ENCODE measurements around the gene KLF1.
"Not testable (repeated sequence)": the region's sequence is repeated elsewhere in the genome, so short reads cannot be mapped to it uniquely, and the experiment has no call there.

KLF1 gene

DNA sequence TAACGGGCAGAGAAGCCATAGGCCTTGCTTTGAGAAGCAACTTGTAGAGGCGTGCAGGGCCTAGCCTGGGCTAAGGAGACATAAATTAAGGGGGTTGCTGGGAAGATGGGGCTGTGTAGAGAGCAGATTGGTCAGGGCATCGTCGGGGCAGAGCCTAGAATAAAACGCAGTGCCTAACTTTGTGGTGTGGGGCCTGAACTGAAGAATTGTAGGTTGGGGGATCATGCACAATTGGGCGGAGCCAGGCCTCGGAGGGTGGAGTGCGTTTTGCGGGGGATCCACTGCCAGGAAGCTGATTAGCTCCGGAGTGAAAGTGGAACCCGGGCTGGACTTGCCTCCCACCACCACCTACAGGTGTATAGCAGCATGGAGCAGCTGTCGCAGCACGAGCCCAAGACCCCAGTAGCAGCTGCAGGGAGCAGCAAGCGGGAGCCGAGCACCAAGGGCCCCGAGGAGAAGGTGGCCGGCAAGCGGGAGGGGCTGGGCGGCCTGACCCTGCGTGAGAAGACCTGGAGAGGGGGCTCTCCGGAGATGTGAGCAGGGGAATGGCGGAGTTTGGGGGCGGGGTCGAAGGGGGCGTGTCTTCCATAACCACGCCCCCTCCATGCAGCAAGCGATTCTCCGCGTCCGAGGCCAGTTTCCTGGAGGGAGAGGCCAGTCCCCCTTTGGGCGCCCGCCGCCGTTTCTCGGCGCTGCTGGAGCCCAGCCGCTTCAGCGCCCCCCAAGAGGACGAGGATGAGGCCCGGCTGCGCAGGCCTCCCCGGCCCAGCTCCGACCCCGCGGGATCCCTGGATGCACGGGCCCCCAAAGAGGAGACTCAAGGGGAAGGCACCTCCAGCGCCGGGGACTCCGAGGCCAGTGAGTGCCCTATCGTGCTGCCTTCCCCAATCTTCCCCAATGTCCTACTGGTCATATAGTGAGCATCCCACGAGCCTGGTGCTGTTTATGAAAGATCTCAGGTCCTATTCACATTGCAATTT, 19.6 kb downstream of the KLF1 start:
- peak; percentile 55 for DNase-seq (ENCODE audit: low read depth)

DNA sequence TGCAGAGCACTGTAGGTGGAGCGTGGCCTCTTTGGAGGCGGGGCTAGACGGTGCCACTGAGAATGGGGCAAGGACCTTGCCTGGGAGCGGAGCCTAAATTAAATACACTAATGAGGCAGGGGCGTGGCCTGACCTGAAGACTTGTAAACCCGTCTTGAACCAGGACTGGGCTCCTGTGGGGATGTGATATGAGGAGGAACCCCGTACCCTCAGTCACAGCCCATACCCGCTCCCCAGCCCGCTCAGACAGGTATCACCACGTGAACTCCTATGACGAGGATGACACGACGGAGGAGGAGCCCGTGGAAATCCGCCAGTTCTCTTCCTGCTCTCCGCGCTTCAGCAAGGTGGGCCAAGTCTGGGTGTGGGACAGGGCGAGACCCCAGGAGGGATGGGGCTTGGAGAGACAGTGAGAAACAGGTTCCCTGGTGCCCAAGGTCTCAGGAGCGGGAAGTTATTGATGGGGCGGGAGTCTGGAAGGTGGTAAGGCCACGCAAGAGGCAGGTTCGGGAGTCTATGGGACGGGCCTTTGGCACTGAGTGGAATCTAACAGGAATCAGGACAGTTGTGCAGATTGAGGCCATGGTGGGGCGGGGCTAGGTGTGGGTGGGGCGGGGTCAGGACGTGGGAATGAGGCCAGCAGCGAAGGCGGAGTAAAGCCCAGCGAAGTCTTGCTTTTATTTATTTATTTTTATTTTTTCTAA, 20.4 kb downstream of the KLF1 start:
- no peak for DNase-seq (ENCODE audit: low read depth)

DNA sequence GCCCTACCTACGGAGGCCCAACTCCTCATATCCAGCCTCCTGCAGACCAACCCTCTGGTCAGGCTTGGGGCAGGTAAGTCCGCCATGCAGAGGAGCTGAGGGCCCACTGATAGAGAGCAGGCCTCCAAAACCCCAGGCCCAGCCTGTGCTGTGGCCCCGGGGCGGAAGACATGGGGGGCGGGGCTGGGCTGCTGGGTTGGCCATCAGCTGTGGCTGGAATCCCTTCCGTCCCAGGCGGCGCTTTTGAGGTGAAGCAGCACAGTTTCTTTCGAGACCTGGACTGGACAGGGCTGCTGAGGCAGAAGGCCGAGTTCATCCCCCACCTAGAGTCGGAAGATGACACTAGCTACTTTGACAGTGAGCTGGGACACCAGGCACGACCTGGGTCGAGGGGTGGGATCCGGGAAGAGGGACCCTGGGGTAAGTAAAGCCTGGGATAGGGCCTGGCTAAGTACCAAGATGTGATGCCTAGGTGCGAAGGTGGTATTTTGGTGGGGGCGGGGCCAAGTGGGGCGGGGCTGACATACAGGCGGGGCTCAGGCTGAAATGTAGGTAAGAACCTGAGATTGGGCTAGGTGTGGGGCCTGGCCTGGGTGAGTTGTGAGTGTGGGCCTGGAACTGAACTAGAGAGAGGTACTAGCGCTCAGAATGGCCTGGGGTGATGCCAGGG, 21.1 kb downstream of the KLF1 start:
- no peak for DNase-seq (ENCODE audit: low read depth)

DNA sequence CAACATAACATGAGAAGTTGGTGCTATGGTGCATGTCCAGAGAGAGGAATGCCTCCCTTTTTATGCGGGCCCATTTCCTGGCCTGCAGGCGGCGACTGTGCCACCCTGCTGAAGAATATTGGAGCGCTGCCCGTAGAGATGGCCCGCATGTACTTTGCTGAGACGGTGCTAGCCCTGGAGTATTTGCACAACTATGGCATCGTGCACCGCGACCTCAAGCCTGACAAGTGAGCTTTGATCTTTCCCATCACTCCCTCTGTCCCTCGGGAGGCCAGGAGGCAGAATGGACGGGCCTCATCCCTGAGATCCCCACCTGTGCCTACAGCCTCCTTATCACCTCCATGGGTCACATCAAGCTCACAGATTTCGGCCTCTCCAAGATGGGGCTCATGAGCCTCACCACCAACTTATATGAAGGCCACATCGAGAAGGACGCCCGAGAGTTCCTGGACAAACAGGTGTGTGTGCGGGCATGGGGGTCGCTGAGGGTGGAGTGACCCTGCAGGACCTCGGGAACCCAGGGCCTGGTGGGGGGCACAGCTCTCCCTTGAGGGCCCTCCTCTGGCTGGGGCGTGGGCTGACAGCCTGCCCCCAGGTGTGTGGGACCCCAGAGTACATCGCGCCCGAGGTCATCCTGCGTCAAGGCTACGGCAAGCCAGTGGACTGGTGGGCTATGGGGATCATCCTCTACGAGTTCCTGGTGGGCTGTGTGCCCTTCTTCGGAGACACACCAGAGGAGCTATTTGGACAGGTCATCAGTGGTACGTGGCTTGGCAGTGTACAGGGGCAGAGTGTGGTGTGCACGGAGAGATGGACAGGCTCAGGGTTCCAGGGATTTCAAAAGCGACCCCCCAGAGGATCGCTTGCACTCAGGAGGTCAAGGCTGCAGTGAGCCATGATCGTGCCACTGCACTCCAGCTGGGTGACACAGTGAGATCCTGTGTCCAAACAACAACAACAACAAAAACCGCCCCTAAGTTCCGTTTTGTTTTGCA, 22.0 kb downstream of the KLF1 start:
- DNase-seq (ENCODE audit: low read depth), result no peak

DNA sequence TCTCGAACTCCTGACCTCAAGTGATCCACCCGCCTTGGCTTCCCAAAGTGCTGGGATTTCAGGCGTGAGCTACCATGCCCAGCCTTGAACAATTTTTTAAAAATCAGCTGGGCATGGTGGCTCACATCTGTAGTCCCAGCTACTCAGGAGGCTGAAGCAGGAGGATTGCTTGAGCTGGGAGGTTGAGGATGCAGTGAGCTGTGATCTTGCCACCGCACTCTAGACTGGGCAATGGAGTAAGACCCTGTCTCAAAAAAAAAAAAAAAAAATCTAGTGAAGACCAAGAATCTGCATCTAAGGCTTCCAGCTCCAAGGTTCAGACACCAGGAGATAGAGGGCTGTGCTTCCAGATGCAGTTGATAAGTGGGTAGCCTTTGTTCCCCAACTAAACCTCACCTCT, 22.9 kb downstream of the KLF1 start:
- DNase-seq (ENCODE audit: low read depth), result no peak

DNA sequence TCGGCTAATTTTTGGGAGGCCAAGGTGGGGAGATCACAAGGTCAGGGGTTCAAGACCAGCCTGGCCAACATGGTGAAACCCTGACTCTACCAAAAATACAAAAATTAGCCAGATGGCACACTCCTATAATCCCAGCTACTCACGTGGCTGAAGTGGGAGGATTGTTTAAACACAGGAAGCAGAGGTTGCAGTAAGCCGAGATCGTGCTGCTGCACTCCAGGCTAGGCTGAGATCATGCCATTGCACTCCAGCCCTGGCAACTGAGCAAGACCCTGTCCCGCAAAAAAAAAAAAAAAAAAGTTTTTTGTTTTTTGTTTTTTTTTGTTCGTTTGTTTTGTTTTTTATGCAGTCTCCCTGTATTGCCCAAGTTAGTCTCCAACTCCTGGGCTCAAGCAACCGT, 27.5 kb downstream of the KLF1 start:
- DNase-seq (ENCODE audit: low read depth), result no peak

DNA sequence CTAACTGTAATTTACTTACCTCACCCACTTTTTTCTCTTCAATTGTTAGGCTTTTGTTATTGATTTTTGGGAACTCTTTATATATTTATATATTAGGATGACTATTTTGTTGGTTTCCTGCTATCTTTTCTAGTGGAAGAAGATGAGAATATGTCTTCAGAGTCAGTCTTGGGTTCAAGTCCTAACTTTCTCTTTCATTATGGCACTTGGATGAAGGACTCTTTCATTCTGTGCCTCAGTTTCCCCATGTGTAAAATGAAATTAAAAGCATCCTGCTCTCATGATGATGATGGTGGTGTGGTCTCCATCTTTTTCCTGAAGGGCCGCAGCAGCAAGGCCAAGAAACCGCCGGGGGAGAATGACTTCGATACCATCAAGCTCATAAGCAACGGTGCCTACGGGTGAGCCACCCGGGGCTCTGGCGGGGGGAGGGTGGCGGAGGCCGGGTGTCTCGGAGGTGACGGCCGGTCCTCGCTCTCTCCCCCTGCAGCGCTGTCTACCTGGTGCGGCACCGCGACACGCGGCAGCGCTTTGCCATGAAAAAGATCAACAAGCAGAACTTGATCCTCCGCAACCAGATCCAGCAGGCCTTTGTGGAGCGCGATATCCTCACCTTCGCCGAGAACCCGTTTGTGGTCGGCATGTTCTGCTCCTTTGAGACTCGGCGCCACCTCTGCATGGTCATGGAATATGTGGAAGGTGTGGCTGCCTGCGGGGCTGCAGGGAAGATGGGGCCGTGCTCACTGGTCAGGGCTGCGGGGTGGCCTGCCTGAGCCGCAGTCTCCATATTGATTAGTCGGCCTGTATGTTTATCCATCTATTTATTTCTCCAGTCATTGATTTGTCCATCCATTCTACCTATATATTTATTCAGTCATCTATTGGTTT, 28.7 kb downstream of the KLF1 start:
- no peak for DNase-seq (ENCODE audit: low read depth)

DNA sequence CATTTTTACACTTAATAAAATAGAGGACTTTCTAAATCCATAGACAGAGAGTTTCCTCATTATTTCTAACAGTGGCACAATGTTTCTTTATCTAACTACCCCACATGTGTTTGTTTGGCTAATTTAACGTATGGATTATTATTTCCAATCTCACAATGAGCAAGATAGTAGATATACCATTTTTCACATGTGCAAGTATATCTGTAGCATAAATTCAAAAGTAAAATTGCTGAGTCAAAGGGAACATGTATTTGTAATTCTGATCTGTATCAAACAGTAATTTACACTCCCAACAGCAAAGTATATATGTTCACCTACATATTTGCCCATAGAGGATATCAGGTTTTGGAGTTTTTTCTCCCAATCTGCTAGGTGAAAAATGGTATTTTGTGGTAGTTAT, 30.3 kb downstream of the KLF1 start:
- DNase-seq (ENCODE audit: low read depth), result no peak

DNA sequence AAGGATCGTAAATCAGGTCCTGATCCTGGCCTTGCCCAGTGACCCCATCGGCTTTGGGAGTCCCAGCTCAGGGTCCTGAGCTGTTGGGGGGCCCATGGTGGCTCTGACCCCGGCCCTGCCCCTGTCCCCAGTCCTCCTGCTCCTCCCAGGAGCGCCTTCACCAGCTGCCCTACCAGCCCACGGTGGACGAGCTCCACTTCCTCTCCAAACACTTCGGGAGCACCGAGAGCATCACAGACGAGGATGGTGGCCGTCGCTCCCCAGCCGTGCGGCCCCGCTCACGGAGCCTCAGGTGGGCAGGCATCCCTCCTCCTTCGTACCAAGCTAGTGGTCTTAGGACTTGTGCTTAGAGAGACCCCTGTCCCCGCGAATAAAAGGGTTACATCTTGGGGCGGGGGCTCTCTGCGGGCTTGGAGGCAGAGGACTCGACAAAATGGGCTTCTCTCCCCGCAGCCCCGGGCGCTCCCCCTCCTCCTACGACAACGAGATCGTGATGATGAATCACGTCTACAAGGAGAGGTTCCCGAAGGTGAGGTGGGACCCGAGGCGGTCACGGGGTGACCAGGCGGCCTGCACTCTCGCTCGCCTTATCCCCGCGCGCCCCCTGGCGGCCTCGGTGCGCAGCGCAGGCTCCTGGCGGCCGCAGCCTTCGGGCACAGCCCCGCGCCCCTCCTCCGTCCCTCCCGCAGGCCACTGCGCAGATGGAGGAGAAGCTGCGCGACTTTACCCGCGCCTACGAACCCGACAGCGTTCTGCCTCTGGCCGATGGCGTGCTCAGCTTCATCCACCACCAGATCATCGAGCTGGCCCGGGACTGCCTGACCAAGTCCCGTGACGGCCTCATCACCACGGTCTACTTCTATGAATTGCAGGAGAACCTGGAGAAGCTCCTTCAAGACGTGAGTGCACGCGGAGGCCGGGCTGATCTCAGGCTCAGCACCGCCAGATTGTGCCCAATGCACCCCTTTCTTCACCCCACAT, 39.6 kb downstream of the KLF1 start:
- DNase-seq (ENCODE audit: low read depth), result peak; percentile 89

DNA sequence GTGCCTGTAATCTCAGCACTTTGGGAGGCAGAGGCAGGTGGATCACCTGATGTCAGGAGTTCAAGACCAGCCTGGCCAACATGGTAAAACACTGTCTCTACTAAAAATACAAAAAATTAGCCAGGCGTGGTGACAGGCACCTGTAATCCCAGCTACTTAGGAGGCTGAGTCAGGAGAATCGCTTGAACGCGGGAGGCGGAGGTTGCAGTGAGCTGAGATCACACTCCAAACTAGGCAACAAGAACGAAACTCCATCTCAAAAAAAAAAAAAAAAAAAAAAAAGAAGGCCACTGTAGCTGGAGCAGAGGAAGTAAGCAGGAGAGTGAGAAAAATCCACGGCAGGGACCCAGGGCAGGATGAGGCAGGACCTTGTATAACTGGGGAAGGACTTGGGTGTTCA, 40.4 kb downstream of the KLF1 start:
- DNase-seq (ENCODE audit: low read depth), result not testable (repeated sequence)

DNA sequence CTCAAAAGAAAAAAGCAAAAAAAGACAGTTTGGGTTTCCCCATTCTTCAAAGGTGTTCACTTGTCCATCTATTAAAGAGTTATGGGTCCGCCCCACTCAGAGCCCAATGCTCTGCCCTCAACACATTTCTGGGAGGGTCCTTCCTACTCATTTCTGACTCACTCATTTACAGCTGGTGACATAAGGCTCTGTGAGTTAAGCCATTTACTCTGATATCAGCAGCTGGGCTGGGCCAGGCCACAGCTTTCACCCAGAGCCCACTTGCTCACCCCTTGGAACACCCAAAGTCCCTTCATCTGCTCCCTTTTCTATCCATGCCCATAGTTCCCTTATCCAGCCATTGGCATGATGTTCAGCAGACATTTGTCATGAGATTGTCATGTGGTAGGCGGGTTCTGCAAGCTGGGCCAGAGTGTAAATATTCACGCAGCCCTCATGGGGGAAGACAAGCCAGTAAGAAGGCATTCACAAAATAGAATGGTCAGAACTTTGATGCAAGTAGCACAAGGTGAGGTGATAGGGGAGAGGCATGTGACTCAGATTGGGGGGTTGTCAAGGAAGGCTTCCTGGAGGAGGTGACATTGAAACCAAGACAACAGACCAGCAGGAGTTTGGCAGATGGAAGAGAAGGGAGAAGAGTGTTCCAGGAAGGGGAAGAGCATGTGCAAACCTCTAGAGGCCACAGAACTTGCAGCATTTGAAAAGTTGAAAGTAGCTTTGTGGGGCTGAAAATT, 42.8 kb downstream of the KLF1 start:
- DNase-seq (ENCODE audit: low read depth), result no peak

DNA sequence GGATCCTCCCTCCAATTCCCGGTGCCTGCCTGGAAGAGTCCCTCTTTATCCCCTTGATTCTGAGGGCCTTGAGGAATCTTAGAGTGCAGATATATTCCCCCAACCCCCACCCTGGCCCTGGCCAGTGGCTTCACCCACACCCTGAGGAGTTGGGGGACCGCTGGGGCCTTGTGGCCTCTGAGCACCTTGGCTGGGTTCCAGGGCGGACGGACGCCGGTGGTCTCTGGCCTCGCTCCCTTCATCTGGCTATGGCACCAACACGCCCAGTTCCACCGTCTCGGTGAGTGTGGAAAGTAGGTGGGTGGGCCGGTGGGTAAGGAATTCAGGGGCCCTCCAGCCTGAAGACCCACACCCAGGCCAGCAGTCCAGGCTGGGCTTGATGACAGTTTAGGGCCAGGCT, 43.7 kb downstream of the KLF1 start:
- no peak for DNase-seq (ENCODE audit: low read depth)

DNA sequence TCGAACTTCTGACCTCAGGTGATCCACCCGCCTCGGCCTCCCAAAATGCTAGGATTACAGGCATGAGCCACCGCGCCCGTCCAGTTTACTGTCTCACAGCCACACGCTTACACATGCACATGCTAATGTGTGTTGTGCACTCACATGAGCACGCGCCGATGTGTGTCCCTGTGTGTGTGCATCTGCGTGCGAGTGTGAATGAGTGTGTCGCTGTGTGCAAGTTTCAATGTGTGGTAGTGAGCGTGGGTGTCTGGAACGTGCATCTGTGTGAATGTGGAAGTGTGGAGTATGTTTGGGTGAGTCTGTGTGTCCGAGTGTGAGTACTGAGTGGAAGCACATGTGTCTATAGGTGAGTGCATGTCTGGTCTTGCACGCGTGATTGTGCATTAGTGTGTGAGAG, 44.5 kb downstream of the KLF1 start:
- DNase-seq (ENCODE audit: low read depth), result no peak

DNA sequence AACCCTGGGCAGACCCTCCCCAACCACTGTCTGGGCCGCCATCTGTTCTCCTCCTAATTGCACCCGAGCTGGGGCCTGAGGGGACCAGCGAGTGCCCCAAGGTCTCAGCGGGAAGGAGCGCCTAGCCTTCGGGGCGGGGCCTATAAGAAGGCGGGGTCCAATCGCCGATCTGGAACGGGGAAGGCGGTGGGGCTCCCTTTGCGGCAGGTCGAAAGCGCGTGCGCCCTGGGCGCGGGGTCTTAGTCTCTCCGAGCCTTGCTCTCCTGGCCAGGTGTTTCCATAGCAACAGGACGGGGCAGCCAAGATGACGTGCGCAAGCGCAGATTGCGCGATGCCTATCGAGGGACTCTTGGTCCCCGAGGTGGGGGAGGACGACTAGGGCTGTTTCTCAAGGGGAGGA, 45.9 kb downstream of the KLF1 start:
- DNase-seq (ENCODE audit: low read depth), result no peak

DNA sequence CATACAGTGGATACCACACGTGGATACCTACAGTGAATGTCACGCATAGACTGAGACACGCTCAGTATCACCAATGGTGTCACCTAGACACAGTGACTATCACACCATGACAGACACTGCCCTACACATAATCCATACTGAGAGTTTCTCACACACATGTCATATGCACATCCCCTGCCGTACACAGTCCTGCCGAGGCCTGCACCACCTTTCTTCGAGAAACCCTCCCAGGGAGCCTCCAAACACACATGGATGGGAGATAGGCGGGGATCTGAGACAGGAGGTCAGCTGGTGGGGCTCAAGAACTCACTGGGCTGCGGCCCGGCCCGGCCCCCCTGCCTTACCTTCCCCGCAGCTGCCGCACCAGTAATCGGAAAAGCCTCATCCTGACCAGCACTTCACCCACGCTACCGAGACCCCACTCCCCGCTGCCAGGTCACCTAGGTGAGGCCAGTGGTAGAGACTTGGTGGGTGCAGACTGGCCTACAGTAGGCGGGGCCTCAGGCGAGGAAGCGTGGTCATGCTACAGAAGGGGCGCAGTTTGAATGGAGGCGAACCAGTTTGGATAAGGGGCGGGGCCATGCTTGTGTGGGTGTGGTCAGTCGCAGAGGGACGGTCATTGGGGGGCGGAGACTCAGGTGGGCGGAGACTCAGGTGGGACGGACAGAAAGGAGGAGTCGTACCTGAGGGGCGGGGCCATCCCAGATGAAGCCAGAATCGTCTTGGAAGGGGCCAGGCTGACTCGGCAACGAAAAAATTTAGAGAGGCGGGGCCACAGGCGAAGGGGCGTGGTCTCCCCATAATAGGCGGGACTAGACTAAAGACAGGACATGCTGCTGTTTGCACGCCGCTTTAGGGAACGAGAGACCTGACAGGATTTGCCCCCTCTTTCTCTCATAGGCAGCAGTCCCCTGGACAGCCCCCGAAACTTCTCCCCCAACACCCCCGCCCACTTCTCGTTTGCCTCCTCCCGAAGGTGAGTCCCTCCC, 46.6 kb downstream of the KLF1 start:
- DNase-seq (ENCODE audit: low read depth), result no peak

DNA sequence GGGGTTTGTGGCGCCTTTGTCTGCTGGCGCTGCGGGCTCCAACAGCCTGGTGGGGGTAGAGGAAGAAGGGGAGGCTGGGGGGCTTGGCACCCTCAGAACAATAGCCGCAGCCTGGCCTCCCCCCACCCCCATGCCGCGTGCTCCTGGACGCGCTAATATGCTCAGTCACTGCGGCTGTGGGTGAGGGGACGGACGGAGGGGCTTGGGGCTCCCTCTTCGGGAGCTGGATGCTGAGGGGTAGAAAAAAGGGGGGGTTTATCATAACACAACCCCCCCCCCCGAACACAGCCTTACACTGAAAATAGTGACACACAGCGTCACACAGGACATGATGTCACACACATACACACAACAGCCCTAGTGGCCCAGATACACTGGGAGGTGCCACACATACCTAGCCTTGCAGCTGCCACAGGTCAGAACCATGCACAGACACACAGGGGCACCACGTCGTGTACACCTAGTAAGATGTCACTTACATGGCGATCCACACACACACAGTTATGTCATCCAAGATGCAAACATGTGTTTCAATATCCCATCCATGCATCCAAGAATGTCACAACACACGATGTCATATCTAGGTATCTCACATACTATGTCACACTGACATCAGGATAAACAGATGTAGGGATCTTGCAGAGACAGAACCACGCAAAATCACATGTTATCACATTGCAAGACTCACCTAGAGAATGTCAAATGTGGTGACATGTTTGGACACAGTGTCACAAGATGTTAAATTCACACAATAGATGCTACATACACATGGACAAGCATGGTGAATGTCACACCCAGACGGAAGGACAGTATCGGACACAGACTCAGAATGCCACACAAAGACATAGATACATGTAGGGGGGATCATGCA, 47.9 kb downstream of the KLF1 start:
- no peak for DNase-seq (ENCODE audit: low read depth)
